HG03196 (cell line): Measurements from ENCODE around the gene HAUS8.

ENCODE experiments used
- ATAC-seq: cut with Tn5 transposase; IDR thresholded peaks from one replicate; pipeline ENCODE4 v1.9.1; 2021; ENCODE audit not compliant: unreplicated experiment

The HAUS8 gene

GRCh38 chr19:17075864-17076542, 751 bp upstream of the HAUS8 start:
- ATAC-seq, result no peak

GRCh38 chr19:17074634-17075034, 618 bp downstream of the HAUS8 start:
- peak; percentile 13 for ATAC-seq

- no peak for ATAC-seq
Measured at GRCh38 chr19:17073869-17074633, 1.2 kb downstream of the HAUS8 start.

GRCh38 chr19:17070912-17071311, 4.3 kb downstream of the HAUS8 start:
- no peak for ATAC-seq

- no peak for ATAC-seq
Measured at GRCh38 chr19:17070421-17070820, 4.8 kb downstream of the HAUS8 start.

GRCh38 chr19:17069193-17069592, 6.1 kb downstream of the HAUS8 start:
- no peak for ATAC-seq

GRCh38 chr19:17063428-17063827, 11.8 kb downstream of the HAUS8 start:
- no peak for ATAC-seq

- ATAC-seq, result no peak
Measured at GRCh38 chr19:17061691-17062090, 13.6 kb downstream of the HAUS8 start.

- ATAC-seq, result no peak
Measured at GRCh38 chr19:17061205-17061604, 14.0 kb downstream of the HAUS8 start.

- no peak for ATAC-seq
Measured at GRCh38 chr19:17060802-17061201, 14.4 kb downstream of the HAUS8 start.

GRCh38 chr19:17058236-17058635, 17.0 kb downstream of the HAUS8 start:
- no peak for ATAC-seq

- no peak for ATAC-seq
Measured at GRCh38 chr19:17055636-17056035, 19.6 kb downstream of the HAUS8 start.

GRCh38 chr19:17054746-17055145, 20.5 kb downstream of the HAUS8 start:
- no peak for ATAC-seq

GRCh38 chr19:17052439-17052838, 22.8 kb downstream of the HAUS8 start:
- ATAC-seq, result no peak

- no peak for ATAC-seq
Measured at GRCh38 chr19:17049711-17050280, 25.5 kb downstream of the HAUS8 start.

- no peak for ATAC-seq
Measured at GRCh38 chr19:17048885-17049453, 26.3 kb downstream of the HAUS8 start.

- no peak for ATAC-seq
Measured at GRCh38 chr19:17045907-17046502, 29.2 kb downstream of the HAUS8 start.

GRCh38 chr19:17043744-17044143, 31.5 kb downstream of the HAUS8 start:
- no peak for ATAC-seq

GRCh38 chr19:17041976-17042375, 33.3 kb downstream of the HAUS8 start:
- no peak for ATAC-seq

- no peak for ATAC-seq
Measured at GRCh38 chr19:17037966-17038500, 37.2 kb downstream of the HAUS8 start.

- no peak for ATAC-seq
Measured at GRCh38 chr19:17037184-17037583, 38.1 kb downstream of the HAUS8 start.
